Measurements from ENCODE around the gene SH3RF3. TPM values are rescaled to one million over a fixed set of nuclear protein-coding genes. Genes with fewer than 3 reads are reported as not detected.

SH3RF3 gene
- total RNA-seq, 1 donor from 2014 or later, result 1.7 TPM

DNA sequence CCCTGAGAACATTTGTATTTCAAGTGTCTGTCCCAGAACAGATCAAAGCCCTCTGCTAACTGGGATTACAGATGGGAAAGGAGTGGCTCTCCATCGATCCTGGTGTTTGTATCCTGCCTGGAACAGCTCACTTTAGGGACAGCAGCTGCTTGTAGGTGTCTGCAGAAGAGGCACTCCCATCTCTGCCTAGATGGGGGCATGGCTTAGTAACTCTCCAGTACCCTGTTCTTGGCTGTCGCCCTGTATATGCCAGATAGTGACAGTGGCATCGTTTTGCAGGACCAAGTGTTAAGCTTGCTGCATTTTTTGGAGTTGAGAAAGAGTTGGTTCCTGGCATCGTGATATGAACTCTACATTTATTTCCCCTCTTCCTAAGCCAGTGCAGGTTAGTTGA, 189.9 kb downstream of the SH3RF3 start:
- Mint-ChIP-seq H3K27me3 (ENCODE audit: unreplicated experiment) (no peaks in the 10 kb centered on the region), H3K36me3 (ENCODE audit: unreplicated experiment) (no peaks in the 10 kb centered on the region), H3K4me1 (ENCODE audit: low read depth, unreplicated experiment) (peaks cover 25% of the 10 kb centered on the region), H3K9me3 (ENCODE audit: unreplicated experiment) (no peaks in the 10 kb centered on the region), H3K27ac (ENCODE audit: unreplicated experiment) (no peak overlapping the region), H3K4me3 (ENCODE audit: unreplicated experiment) (no peak overlapping the region)
- TF ChIP-seq, protein P1, sequence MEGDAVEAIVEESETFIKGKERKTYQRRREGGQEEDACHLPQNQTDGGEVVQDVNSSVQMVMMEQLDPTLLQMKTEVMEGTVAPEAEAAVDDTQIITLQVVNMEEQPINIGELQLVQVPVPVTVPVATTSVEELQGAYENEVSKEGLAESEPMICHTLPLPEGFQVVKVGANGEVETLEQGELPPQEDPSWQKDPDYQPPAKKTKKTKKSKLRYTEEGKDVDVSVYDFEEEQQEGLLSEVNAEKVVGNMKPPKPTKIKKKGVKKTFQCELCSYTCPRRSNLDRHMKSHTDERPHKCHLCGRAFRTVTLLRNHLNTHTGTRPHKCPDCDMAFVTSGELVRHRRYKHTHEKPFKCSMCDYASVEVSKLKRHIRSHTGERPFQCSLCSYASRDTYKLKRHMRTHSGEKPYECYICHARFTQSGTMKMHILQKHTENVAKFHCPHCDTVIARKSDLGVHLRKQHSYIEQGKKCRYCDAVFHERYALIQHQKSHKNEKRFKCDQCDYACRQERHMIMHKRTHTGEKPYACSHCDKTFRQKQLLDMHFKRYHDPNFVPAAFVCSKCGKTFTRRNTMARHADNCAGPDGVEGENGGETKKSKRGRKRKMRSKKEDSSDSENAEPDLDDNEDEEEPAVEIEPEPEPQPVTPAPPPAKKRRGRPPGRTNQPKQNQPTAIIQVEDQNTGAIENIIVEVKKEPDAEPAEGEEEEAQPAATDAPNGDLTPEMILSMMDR (IDR thresholded peaks at IDR 0.05; ENCODE audit: partially characterized antibody, unreplicated experiment), result no peak
- no peak for DNase-seq

DNA sequence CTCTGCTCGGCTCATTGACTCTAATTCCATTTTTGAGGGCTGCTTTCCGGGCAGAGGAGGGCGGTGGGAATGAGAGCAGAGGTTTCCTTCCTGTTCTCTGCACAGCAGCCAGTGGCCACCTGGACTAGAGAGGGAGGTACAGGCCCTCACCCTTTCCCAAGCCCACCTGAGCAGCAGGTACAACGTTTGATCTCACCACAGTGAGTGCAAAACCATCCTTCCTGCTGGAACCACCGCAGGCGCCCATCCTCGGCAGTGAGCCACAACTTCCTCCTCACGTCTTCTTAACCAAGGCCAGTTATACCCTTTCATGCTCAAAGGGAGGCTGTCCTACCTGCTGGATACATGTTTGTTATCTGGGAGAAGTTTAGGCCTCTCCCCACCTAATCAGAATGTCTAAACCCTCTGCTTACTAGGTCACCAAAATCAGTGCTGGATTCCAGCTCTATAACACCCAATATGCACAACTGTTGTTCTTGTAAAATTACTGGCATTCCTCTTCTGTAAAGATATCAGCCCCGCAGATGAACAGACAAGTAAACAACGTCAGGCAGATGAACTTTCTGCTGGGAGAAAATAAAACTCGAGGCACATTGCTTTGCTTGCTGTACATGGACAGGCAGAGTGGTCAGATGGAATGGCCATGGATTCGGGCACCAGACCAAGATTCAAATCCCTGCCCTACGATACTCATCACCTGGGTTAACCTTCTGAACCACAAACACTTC, 191.4 kb downstream of the SH3RF3 start:
- Mint-ChIP-seq H3K27me3 (ENCODE audit: unreplicated experiment) (no peaks in the 10 kb centered on the region), H3K36me3 (ENCODE audit: unreplicated experiment) (no peaks in the 10 kb centered on the region), H3K27ac (ENCODE audit: unreplicated experiment) (no peak overlapping the region), H3K9me3 (ENCODE audit: unreplicated experiment) (peaks cover under 1% of the 10 kb centered on the region), H3K4me3 (ENCODE audit: unreplicated experiment) (no peak overlapping the region), H3K4me1 (ENCODE audit: low read depth, unreplicated experiment) (peaks cover 25% of the 10 kb centered on the region)
- TF ChIP-seq, protein P1 (IDR thresholded peaks at IDR 0.05; ENCODE audit: partially characterized antibody, unreplicated experiment), result no peak
- DNase-seq, result no peak

DNA sequence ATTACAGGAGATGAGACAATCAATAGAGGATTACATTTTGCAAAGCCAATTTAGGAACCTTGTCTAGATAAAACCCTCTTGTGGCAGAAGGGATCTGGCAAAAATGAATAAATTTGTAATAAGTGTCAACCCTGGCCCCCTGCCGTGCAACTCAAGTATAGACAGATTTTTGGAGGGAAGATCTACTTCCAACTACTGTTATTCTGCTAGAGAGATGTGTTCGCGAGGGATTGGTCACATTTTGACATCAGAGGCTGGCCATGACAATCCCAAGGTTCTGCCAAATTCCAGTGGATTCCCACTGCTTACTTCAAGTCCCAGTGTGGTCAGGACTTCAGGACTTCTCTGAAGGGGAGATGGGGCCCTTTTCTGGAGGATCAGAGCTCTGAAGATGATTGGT, 192.6 kb downstream of the SH3RF3 start:
- Mint-ChIP-seq H3K4me3 (ENCODE audit: unreplicated experiment) (no peak overlapping the region), H3K4me1 (ENCODE audit: low read depth, unreplicated experiment) (peaks cover 25% of the 10 kb centered on the region), H3K9me3 (ENCODE audit: unreplicated experiment) (peaks cover 3% of the 10 kb centered on the region), H3K27ac (ENCODE audit: unreplicated experiment) (no peak overlapping the region), H3K27me3 (ENCODE audit: unreplicated experiment) (no peaks in the 10 kb centered on the region), H3K36me3 (ENCODE audit: unreplicated experiment) (no peaks in the 10 kb centered on the region)
- TF ChIP-seq, protein P1 (IDR thresholded peaks at IDR 0.05; ENCODE audit: partially characterized antibody, unreplicated experiment), result no peak
- DNase-seq, result no peak

DNA sequence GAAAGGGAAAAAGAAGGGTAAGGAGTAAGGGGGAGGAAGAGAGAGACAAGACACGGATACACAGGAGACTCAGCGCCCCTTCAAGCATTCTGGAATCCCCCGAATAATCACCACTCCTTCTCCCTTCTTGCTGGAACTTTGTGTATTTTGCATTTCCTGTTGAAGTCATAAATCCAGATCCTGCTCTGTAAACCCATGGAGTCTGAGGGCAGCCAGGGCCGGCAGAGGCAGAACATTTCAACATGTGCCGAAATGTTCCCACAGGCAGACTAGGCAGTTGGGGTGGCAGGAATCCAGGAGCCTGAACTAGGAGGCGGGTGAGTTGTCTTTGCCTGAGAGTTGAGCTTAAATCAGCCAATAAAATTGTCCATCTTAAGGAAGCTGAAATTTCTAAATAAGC, 193.1 kb downstream of the SH3RF3 start:
- H3K36me3 Mint-ChIP-seq (ENCODE audit: unreplicated experiment), result no peaks in the 10 kb centered on the region
- H3K9me3 Mint-ChIP-seq (ENCODE audit: unreplicated experiment), result peaks cover 3% of the 10 kb centered on the region
- H3K27ac Mint-ChIP-seq (ENCODE audit: unreplicated experiment), result no peak overlapping the region
- TF ChIP-seq, protein P1 (IDR thresholded peaks at IDR 0.05; ENCODE audit: partially characterized antibody, unreplicated experiment), result no peak
- peaks cover 25% of the 10 kb centered on the region for H3K4me1 Mint-ChIP-seq (ENCODE audit: low read depth, unreplicated experiment)
- H3K27me3 Mint-ChIP-seq (ENCODE audit: unreplicated experiment), result no peaks in the 10 kb centered on the region
- no peak overlapping the region for H3K4me3 Mint-ChIP-seq (ENCODE audit: unreplicated experiment)
- no peak for DNase-seq

DNA sequence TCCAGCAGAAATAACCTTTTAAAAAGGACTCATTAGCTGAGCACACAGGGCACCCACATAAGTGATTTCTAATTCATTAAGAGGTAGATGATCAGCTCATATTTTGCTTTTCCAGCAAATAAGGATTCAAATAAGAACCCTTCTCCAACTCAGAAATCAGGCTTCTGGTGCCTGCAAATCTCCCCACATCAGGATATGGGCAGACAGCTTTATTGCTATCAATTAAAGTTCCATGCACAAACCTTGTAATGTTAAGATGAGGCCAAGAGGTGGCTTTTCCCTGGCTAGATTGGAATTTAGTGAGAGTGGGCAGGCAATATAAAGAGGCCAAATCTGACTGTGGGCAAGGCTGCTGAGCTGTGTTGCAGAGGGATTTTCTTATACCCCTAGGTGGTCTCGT, 193.6 kb downstream of the SH3RF3 start:
- H3K4me3 Mint-ChIP-seq (ENCODE audit: unreplicated experiment), result no peak overlapping the region
- H3K27me3 Mint-ChIP-seq (ENCODE audit: unreplicated experiment), result no peaks in the 10 kb centered on the region
- H3K36me3 Mint-ChIP-seq (ENCODE audit: unreplicated experiment), result no peaks in the 10 kb centered on the region
- TF ChIP-seq, protein P1 (IDR thresholded peaks at IDR 0.05; ENCODE audit: partially characterized antibody, unreplicated experiment), result no peak
- H3K4me1 Mint-ChIP-seq (ENCODE audit: low read depth, unreplicated experiment), result peaks cover 21% of the 10 kb centered on the region
- DNase-seq, result no peak
- no peak overlapping the region for H3K27ac Mint-ChIP-seq (ENCODE audit: unreplicated experiment)
- H3K9me3 Mint-ChIP-seq (ENCODE audit: unreplicated experiment), result peaks cover 3% of the 10 kb centered on the region

Data from glutamatergic neuron (in vitro differentiated cells).